Ishikawa (cell line): ENCODE results near the gene VSTM2A.

Source experiments
- CEBPB ChIP-seq: IDR thresholded peaks from 2 replicates; pipeline ENCODE4 v1.6.1; 2012
- CREB1 ChIP-seq: IDR thresholded peaks from 2 replicates; pipeline ENCODE4 v1.6.1; 2012; ENCODE audit warnings: low read depth
- EGR1 ChIP-seq: IDR thresholded peaks from 2 replicates; pipeline ENCODE4 v1.6.1; 2012
- EP300 ChIP-seq: IDR thresholded peaks from 2 replicates; pipeline ENCODE4 v1.6.1; 2012; ENCODE audit warnings: borderline replicate concordance
- FOXM1 ChIP-seq: IDR thresholded peaks from 2 replicates; pipeline ENCODE4 v1.6.1; 2012; ENCODE audit warnings: low read depth, borderline replicate concordance
- NFIC ChIP-seq: IDR thresholded peaks from 2 replicates; pipeline ENCODE4 v1.6.1; 2012
- RAD21 ChIP-seq: IDR thresholded peaks from 2 replicates; pipeline ENCODE4 v1.6.1; 2012; ENCODE audit warnings: low read depth
- TAF1 ChIP-seq: IDR thresholded peaks from 2 replicates; pipeline ENCODE4 v1.6.1; 2012; ENCODE audit warnings: low read depth, mild to moderate bottlenecking
- TCF12 ChIP-seq: IDR thresholded peaks from 2 replicates; pipeline ENCODE4 v1.6.1; 2012; ENCODE audit warnings: low read depth
- TEAD4 ChIP-seq: IDR thresholded peaks from 2 replicates; pipeline ENCODE4 v1.6.1; 2012
- YY1 ChIP-seq: IDR thresholded peaks from 2 replicates; pipeline ENCODE4 v1.6.1; 2012; ENCODE audit warnings: low read depth
- ZBTB7A ChIP-seq: IDR thresholded peaks from 2 replicates; pipeline ENCODE4 v1.6.1; 2012; ENCODE audit warnings: low read depth
- TF ChIP-seq, protein P1 (sequence below): IDR thresholded peaks from 2 replicates; pipeline ENCODE4 v1.6.1; 2012; ENCODE audit warnings: low read depth, mild to moderate bottlenecking
- TF ChIP-seq, protein P2 (sequence below): IDR thresholded peaks from 2 replicates; pipeline ENCODE4 v1.6.1; 2012
- TF ChIP-seq, protein P3 (sequence below): IDR thresholded peaks from 2 replicates; pipeline ENCODE4 v1.6.1; 2012

VSTM2A gene

GRCh38 chr7:54563329-54563916 is 21.2 kb downstream of the VSTM2A start:
- no peak for TF ChIP-seq YY1
- no peak for TF ChIP-seq TCF12
- TF ChIP-seq, protein P1, sequence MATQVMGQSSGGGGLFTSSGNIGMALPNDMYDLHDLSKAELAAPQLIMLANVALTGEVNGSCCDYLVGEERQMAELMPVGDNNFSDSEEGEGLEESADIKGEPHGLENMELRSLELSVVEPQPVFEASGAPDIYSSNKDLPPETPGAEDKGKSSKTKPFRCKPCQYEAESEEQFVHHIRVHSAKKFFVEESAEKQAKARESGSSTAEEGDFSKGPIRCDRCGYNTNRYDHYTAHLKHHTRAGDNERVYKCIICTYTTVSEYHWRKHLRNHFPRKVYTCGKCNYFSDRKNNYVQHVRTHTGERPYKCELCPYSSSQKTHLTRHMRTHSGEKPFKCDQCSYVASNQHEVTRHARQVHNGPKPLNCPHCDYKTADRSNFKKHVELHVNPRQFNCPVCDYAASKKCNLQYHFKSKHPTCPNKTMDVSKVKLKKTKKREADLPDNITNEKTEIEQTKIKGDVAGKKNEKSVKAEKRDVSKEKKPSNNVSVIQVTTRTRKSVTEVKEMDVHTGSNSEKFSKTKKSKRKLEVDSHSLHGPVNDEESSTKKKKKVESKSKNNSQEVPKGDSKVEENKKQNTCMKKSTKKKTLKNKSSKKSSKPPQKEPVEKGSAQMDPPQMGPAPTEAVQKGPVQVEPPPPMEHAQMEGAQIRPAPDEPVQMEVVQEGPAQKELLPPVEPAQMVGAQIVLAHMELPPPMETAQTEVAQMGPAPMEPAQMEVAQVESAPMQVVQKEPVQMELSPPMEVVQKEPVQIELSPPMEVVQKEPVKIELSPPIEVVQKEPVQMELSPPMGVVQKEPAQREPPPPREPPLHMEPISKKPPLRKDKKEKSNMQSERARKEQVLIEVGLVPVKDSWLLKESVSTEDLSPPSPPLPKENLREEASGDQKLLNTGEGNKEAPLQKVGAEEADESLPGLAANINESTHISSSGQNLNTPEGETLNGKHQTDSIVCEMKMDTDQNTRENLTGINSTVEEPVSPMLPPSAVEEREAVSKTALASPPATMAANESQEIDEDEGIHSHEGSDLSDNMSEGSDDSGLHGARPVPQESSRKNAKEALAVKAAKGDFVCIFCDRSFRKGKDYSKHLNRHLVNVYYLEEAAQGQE, result no peak
- TF ChIP-seq, protein P2, sequence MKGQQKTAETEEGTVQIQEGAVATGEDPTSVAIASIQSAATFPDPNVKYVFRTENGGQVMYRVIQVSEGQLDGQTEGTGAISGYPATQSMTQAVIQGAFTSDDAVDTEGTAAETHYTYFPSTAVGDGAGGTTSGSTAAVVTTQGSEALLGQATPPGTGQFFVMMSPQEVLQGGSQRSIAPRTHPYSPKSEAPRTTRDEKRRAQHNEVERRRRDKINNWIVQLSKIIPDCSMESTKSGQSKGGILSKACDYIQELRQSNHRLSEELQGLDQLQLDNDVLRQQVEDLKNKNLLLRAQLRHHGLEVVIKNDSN, result no peak
- TF ChIP-seq EP300, result no peak
- no peak for TF ChIP-seq TEAD4
- TF ChIP-seq, protein P3, sequence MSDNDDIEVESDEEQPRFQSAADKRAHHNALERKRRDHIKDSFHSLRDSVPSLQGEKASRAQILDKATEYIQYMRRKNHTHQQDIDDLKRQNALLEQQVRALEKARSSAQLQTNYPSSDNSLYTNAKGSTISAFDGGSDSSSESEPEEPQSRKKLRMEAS, result no peak
- TF ChIP-seq TAF1, result no peak
- TF ChIP-seq CREB1, result no peak

- TF ChIP-seq, protein P2, result no peak
- TF ChIP-seq EGR1 (no peak), YY1 (no peak), TEAD4 (no peak), NFIC (no peak), EP300 (no peak), RAD21 (no peak), TCF12 (no peak), FOXM1 (no peak), TAF1 (no peak), CEBPB (no peak), CREB1 (no peak), ZBTB7A (no peak)
- TF ChIP-seq, protein P3, result no peak
- TF ChIP-seq, protein P1, result no peak
These were observed 23.3 kb downstream of the VSTM2A start for GRCh38 chr7:54565432-54565831.

DNA sequence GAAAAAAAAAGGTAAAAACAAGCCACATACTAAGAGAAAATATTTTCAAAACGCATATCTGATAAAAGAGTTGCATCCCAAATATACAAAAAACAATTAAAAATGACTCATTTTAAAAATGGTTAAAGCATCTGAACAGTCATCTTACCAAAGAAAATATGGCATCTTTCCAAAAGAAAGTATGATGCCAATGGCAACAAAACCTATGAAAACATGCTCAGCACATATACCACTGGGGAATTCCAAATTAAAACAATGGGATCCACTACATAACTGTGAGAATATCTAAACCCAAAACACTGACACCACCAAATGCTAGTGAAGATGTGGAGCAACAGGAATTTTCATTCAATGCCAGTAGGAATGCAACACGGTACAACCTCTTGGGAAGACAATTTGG is 39.3 kb downstream of the VSTM2A start:
- TF ChIP-seq TCF12, result no peak
- TF ChIP-seq RAD21, result no peak
- TF ChIP-seq, protein P2, result no peak
- TF ChIP-seq CREB1, result no peak
- no peak for TF ChIP-seq TAF1
- TF ChIP-seq TEAD4, result no peak
- TF ChIP-seq, protein P1, result no peak
- TF ChIP-seq, protein P3, result no peak
- no peak for TF ChIP-seq EGR1
